Measurements from ENCODE around the gene FOXP1. TPM values are rescaled to one million over a fixed set of nuclear protein-coding genes. Genes with fewer than 3 reads are reported as not detected.
"Not testable (repeated sequence)": the region's sequence is repeated elsewhere in the genome, so short reads cannot be mapped to it uniquely, and the experiment has no call there.

Gene FOXP1
- total RNA-seq, 2 donors from 2014 or later, result 109 to 112 TPM

GRCh38 chr3:71444861-71445259, 138.7 kb downstream of the FOXP1 start:
- intact Hi-C loops (cut with DNase I), result loop anchor here in 1 of 2 donors (5.0 kb wide), 1 partner anchor 1147 kb away; no protein-coding TSS in a partner anchor
- no peak for DNase-seq (ENCODE audit: low spot score)

DNA sequence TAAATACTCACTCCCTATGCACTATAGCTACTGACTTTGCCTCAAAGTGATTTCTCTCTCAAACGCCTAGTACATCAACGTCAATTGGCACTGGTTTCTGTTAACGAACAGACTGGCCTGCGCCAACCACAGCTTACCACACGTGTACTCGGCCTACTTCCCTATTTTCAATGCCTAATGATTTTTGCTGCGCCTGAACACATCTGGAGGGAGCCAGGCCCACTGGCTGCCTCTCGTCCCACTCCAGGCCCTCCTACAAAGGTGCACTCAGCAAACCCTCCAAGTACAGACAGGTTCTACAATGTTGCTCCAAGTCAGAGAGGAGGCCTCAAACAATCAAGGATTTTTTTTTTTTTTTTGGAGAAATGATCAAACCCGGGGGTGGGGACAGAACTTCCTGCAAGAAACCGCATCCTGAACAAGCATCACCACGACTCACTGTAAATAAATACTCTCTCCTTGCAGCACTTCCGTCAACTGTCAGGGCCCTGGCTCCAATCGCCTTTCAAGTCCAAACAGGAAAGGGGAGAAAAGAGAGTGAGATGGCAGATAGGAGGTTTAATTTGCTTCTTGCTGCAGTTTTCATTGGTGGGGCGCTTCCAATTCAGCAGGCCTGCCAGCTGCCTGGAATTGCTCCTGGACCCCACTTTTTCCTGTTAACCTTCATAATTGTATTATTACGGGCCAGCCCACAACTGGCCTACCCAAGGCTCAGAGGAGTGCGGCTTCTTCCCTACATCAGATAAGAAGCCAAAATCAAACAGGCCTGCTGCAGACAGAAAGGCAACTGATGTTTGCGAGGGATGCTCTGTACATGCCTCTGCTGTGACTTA, 139.3 kb downstream of the FOXP1 start:
- peak; percentile 86 for DNase-seq (ENCODE audit: low spot score)

DNA sequence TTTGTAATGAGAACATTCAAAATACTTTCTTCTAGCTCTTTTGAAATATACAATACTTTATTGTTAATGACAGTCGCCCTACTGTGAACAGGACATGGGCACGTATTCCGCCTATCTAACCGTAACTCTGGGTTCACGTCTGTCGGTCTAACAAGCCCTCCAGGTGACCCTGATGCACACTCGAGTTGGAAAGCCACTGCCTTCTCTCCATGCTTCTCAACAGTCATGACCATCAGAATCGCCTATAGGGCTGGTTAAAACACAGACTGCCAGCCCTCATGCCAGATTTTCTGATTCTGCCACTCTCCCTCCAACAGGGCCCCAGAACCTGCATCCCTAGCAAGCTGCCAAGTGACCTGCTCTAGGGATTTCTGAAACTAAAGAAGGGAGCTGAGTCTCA, 140.2 kb downstream of the FOXP1 start:
- DNase-seq (ENCODE audit: low spot score), result no peak
- intact Hi-C loops (cut with DNase I), result loop anchor here in 1 of 2 donors (5.0 kb wide), 1 partner anchor 1149 kb away; no protein-coding TSS in a partner anchor

More for the DNA sequence above, 139.3 kb downstream of the FOXP1 start:
- intact Hi-C loops (cut with DNase I), result loop anchor here in 1 of 2 donors (5.0 kb wide), 1 partner anchor 1148 kb away; no protein-coding TSS in a partner anchor

DNA sequence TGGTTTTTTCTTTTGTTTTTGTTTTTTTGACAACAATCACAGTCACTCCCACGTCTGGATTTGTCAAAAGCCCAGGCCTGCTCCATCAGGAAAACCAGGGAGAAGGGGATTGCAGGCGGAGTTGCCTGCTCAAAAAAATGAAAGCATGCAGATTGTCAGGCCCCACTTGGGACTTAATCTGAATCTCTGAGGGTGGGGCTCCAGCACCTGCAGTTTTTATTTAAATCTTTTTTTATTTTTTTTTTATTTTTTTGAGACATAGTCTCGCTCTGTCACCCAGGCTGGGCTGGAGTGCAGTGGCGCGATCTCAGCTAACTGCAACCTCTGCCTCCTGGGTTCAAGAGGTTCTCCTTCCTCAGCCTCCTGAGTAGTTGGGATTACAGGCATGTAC, 140.9 kb downstream of the FOXP1 start:
- no peak for DNase-seq (ENCODE audit: low spot score)
- intact Hi-C loops (cut with DNase I), result loop anchor here in 1 of 2 donors (5.0 kb wide), 1 partner anchor 1150 kb away; no protein-coding TSS in a partner anchor

- DNase-seq (ENCODE audit: low spot score), result no peak
Observed at GRCh38 chr3:71441925-71442651, 141.4 kb downstream of the FOXP1 start.

DNA sequence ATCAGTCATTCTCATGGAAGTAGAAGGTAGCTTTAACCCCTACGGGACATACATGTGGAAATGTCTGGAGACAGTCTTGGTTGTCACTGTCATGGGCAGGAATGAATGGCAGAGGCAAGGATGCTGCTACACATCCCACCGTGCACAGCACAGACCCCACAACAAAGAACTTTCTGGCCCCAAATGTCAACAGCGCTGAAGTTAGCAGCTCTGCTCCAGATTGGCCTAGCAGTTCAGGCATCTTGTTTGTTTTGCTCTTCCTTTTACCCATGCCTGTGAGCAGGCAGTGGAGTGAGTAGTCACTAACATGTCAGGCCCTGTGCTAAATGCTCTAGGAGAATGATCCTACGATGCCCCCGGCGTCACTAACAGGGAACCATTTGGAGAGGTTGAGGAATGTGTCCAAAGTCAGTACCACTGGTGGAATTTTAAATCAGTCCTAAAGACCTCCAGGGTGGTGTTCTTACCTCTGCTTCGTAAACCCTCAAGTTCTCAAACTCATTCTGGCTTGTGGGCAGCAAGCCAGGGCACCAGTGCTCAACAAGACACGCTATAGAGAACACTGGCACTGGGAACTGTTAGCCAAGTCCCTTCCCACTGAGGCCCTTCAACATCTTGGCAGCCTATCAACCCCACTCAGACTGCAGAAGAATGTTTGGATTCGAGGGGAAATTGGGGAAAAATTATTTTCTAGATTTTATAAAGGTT, 142.2 kb downstream of the FOXP1 start:
- no peak for DNase-seq (ENCODE audit: low spot score)

More at GRCh38 chr3:71441925-71442651, 141.4 kb downstream of the FOXP1 start:
- intact Hi-C loops (cut with DNase I), result loop anchor here in 1 of 2 donors (5.0 kb wide), 1 partner anchor 1150 kb away; no protein-coding TSS in a partner anchor

DNA sequence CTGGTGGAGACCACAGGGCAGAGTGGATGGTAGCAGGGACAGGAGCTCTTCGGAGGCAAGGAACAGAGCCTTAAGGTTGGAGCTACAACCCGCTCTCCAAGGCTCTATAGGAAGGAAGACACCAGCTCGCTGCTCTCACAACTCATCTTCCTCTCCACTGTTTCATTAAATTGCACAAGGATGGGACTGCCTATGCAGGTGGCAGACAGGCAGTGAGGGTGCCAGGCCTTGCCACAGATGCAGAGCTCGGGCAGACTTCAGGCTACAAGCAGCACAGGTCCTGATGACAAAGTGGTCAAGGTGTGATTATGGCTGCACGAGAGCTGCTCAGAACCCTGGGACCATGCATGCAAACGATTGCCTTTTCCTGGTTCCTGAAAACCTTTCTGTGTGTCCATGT, 144.6 kb downstream of the FOXP1 start:
- no peak for DNase-seq (ENCODE audit: low spot score)
- intact Hi-C loops (cut with DNase I), result no loop called here

More for the DNA sequence above, 142.2 kb downstream of the FOXP1 start:
- intact Hi-C loops (cut with DNase I), result loop anchor here in 1 of 2 donors (5.0 kb wide), 1 partner anchor 1151 kb away; no protein-coding TSS in a partner anchor

- intact Hi-C loops (cut with DNase I), result no loop called here
- DNase-seq (ENCODE audit: low spot score), result no peak
Observed at GRCh38 chr3:71438071-71438685, 145.3 kb downstream of the FOXP1 start.

- intact Hi-C loops (cut with DNase I), result no loop called here
- no peak for DNase-seq (ENCODE audit: low spot score)
Observed at GRCh38 chr3:71436337-71436736, 147.2 kb downstream of the FOXP1 start.

- DNase-seq (ENCODE audit: low spot score); intact Hi-C loops (cut with DNase I): not testable (repeated sequence)
Observed at GRCh38 chr3:71435836-71436235, 147.7 kb downstream of the FOXP1 start.

DNA sequence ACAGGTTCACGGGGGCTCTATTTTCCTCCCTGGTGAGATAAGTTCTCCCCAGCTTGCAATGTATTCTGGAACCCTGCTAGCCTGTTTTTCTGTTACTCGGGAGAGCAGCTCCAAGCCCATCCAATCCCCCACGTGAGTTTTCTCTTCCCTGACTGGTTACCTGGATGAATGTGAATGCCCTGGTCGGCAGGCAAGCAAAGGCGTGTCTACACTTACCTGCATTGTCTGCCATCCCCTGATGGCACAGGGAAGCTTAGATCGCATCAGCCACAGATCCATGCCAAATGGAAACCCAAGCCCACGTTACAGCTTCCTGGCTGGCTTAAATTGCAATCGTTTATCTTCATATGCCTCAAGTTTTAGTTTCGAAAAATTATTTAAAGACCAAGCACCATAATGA, 149.9 kb downstream of the FOXP1 start:
- DNase-seq (ENCODE audit: low spot score), result no peak
- intact Hi-C loops (cut with DNase I), result no loop called here

DNA sequence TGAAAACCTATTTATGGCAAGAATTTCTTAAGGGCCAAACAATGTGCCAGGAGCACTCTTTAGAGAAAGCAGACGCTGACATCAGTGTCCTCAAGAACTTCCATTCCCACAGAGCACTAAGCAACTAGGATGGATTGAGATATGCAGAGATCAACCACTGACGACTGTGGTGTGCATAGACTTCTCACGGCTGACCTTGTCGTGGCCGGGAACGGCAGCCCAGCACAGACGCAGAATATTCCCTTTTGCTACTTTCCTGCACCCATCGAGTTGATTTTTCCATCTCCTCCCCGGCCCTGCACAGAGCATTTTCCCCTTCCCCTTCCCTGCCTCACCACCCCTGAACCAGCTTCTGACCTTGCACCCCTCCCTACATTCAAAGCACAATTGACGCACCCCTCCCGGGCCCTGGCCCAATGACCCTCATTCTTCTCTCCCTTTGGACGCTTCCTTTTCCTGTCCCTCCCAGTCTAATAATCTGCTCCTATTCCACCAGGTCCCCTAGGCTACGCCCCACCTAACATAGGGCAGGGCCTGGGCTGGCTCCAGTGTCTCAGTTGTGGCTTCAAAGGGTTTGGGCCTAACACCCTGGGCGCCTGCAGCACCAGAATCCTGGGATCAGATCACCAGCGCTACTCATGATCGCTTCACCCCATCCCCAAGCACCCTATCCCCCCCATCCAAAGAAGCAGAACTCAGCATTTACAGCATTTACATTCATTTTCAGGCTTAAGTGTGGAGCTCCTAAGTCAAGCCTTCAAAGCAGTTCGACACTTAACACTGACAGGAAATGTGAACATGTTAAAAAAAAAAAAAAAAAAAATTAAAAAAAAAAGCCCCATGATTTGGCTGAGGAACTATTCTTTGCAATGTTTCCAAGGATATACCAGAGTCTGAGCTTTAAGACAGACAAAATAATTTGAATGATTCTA, 151.2 kb downstream of the FOXP1 start:
- intact Hi-C loops (cut with DNase I), result no loop called here
- no peak for DNase-seq (ENCODE audit: low spot score)

GRCh38 chr3:71430941-71431552, 152.5 kb downstream of the FOXP1 start:
- intact Hi-C loops (cut with DNase I), result no loop called here
- DNase-seq (ENCODE audit: low spot score), result no peak

DNA sequence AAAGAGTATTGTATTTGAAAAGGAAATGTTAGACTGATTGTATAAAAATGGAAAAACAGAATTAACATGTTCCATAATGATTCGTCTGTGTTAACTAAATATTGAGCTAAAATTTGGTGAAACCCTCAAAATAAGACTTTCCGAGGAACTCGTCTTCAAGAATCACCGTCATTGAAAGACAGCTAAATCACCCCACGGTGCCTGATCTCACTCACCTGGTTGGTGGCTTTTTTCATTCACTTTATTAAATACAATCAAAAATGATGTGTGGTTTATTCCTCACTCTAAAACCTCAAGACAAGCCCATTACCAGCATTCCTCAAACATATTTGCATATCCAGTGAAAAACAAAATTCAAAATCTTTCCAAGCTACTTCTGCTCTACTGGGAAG, 153.9 kb downstream of the FOXP1 start:
- DNase-seq (ENCODE audit: low spot score), result no peak
- intact Hi-C loops (cut with DNase I), result no loop called here

DNA sequence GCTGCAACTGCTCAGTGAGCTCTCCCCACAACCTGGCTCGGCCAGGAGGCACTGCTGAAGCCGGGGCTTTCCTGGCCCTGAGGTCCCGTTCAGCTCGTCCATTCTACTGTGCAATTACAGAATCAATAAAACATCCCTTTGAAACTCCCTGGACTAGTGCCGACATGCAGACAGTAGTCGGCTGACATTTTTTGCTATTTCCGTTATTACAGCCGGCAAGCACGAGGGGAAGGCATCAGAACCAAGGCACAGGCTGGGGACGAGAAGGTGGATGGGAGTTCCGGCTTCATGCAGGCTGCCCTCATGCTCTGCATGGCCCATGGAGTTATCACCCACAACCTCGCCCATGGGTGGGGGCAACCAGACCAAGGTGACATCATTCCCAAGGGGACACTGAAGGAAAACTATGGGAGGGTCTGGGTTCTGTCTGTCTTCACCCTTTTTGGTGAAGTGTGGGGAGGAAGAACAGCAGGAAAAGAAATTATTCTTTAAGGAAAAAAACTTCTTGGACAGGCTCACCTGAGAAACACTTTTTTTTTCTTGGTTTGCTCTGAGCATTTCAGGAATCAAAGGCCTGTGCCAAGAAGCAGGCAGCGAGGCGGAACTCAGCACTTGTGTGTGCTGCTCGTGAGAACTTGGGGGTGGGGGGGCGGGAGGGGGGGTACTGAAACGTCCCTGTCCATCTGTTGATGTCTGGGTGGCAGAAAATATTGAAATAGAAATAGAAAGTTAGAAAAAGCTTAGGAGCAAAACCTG, 154.5 kb downstream of the FOXP1 start:
- no peak for DNase-seq (ENCODE audit: low spot score)
- intact Hi-C loops (cut with DNase I), result no loop called here

GRCh38 chr3:71425491-71426071, 157.9 kb downstream of the FOXP1 start:
- intact Hi-C loops (cut with DNase I), result no loop called here
- DNase-seq (ENCODE audit: low spot score), result no peak
